Caco-2 (cell line): ENCODE data around the gene TPO. TPM values are rescaled to one million over a fixed set of nuclear protein-coding genes. Genes with fewer than 3 reads are reported as not detected.

ENCODE experiments used
- BruUV-seq: library from RNA; stranded (reverse); fragments of 400-500 nt; replicated peaks from 2 replicates; lab custom pipeline; 2021; lab: Mats Ljungman, UMichigan
- CTCF ChIA-PET: fragments of 300-600 bp; sonication (Branson Sonifier 250); formaldehyde crosslinking; loops from one replicate; lab custom pipeline; 2022; ENCODE audit warnings: antibody characterized with exemption; lab: Charles Lee
- POLR2A ChIA-PET: fragments of 300-600 bp; sonication (Branson Sonifier 250); formaldehyde crosslinking; loops from one replicate; lab custom pipeline; 2022; ENCODE audit warnings: antibody characterized with exemption; lab: Charles Lee
- DNase-seq, 2 experiments: peaks; one replicate each; pipeline versions ENCODE4 v3.0.0 to v3.0.0-alpha.2; 2020 to 2022
- H3K27me3 ChIP-seq: replicated peaks from 2 replicates; pipeline ENCODE4 v1.6.0; 2011; ENCODE audit warnings: low read length; ENCODE audit not compliant: control insufficient read depth, insufficient read depth
- H3K36me3 ChIP-seq: 2 replicates; pipeline ENCODE4 v1.5.1; 2011; ENCODE audit warnings: low read length; ENCODE audit not compliant: control insufficient read depth, insufficient read depth
- H3K4me1 ChIP-seq: fragments of 250-450 bp; sonication (Bioruptor Pico); 2 replicates; pipeline ENCODE4 v1.5.1; 2020; ENCODE audit warnings: mild to moderate bottlenecking
- H3K4me3 ChIP-seq: 2 replicates; pipeline ENCODE4 v1.5.1; 2011; ENCODE audit warnings: low read depth, mild to moderate bottlenecking, control low read depth, low read length
- H3K9me3 ChIP-seq: fragments of 250-450 bp; sonication (Bioruptor Pico); 2 replicates; pipeline ENCODE4 v1.5.1; 2020; ENCODE audit warnings: mild to moderate bottlenecking, moderate library complexity
- H3K27ac Mint-ChIP-seq: one replicate; pipeline ENCODE4 v1.8.0; 2022; ENCODE audit warnings: mixed read lengths; ENCODE audit not compliant: unreplicated experiment
- H3K27me3 Mint-ChIP-seq: one replicate; pipeline ENCODE4 v1.8.0; 2022; ENCODE audit warnings: mixed read lengths; ENCODE audit not compliant: insufficient read depth, unreplicated experiment
- H3K36me3 Mint-ChIP-seq: one replicate; pipeline ENCODE4 v1.8.0; 2022; ENCODE audit warnings: mild to moderate bottlenecking, mixed read lengths; ENCODE audit not compliant: insufficient read depth, unreplicated experiment
- H3K4me1 Mint-ChIP-seq: one replicate; pipeline ENCODE4 v1.8.0; 2022; ENCODE audit warnings: low read depth, mixed read lengths; ENCODE audit not compliant: unreplicated experiment
- H3K4me3 Mint-ChIP-seq: one replicate; pipeline ENCODE4 v1.8.0; 2022; ENCODE audit warnings: mild to moderate bottlenecking, moderate library complexity, mixed read lengths; ENCODE audit not compliant: unreplicated experiment
- H3K9me3 Mint-ChIP-seq: one replicate; pipeline ENCODE4 v1.8.0; 2022; ENCODE audit warnings: mixed read lengths; ENCODE audit not compliant: unreplicated experiment
- CTCF ChIP-seq, 2 experiments: fragments of 200-600 bp in 1 of 2; IDR thresholded peaks; 1 replicate in 1 of 2; 2 replicates in 1 of 2; pipeline versions ENCODE4 v1.5.1 to v1.8.0; 2011 to 2022; ENCODE audit warnings: antibody characterized with exemption in 1 of 2, control low read depth in 1 of 2, inconsistent platforms in 1 of 2, low read depth in 1 of 2, low read length in 1 of 2, mild to moderate bottlenecking in 1 of 2, moderate library complexity in 1 of 2; ENCODE audit not compliant: insufficient read depth in 1 of 2, severe bottlenecking in 1 of 2, unreplicated experiment in 1 of 2
- intact Hi-C: fragments of 100-400 bp; cut with micrococcal nuclease; formaldehyde crosslinking; loops from one replicate; pipeline ENCODE4 v1.10.0; 2022; ENCODE audit not compliant: unreplicated experiment
- total RNA-seq: library from RNA; stranded (reverse); gene quantifications from 2 replicates; pipeline ENCODE4 v1.2.3, GENCODE V29; 2022

Gene TPO
- total RNA-seq, 1 experiment from 2014 or later = not detected

DNA sequence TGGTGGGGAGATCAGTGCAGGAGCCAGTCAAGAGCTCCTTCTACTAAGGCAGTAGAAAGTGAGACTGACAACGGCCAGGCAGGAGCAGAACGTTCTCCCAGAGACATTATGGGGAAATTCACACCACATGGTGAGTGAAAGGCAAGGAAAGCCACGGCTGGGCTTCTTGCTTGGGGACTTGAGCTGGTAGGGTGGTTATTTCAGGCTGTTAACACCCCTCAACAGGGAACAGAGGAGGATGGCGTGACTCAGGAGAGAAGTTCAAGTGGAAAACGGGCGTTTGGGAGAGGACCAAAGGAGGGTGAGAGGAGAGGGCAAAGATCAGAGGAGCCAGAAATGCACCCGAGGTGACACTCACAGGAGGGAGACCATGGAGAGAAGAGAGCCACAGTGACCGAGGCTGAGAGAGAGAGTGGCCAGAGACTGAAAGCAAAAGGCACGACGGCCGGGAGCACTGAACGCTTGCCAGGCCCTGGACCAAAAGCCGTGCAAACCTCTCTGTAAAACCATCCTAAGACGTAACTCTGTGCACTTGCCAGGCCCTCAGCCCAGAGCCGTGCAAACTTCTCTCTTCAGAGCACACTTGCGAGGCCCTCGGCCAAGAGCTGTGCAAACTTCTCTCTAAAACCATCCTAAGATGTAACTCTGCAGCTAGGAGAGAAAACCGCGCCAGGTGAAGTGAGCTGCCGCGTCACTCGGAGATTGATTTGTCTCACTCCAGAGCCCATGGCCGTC, 7.7 kb downstream of the TPO start:
- Mint-ChIP-seq H3K27me3 (peaks cover 16% of the 10 kb centered on the region), H3K9me3 (no peaks in the 10 kb centered on the region), H3K27ac (no peak overlapping the region), H3K4me1 (no peaks in the 10 kb centered on the region), H3K4me3 (no peak overlapping the region), H3K36me3 (no peaks in the 10 kb centered on the region)
- no peak overlapping the region for H3K4me3 ChIP-seq
- POLR2A ChIA-PET = no interaction called here
- intact Hi-C loops = no loop called here
- no peaks in the 10 kb centered on the region for H3K4me1 ChIP-seq
- TF ChIP-seq CTCF (IDR thresholded peaks at IDR 0.05; ENCODE audit: insufficient read depth in 1 of 2, low read depth in 1 of 2, low read length in 1 of 2, severe bottlenecking in 1 of 2, unreplicated experiment in 1 of 2) = no peak
- no peaks in the 10 kb centered on the region for H3K27me3 ChIP-seq
- H3K36me3 ChIP-seq = no peaks in the 10 kb centered on the region
- CTCF ChIA-PET = no interaction called here
- no peaks in the 10 kb centered on the region for H3K9me3 ChIP-seq
- no TSS peak for BruUV-seq
- DNase-seq = no peak

DNA sequence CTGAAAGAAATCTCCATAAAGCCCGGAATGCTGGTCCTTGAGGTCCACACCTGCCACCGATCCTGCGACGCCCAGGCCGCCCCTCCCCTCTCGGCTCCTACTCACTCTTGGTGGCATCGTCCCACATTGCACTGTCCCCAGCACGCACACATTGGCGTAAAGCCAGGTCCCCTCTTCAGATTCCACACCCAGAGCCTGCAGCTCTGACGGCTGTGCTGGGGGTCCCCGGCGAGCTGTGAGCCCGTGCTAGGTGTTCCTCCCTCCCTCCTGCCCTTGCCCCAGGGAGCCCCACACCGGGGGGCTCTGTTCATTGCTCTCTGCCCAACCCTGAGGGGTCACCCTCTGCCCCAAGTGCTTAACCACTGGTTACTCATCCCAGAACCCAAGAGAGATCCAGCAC, 8.5 kb downstream of the TPO start:
- H3K27ac Mint-ChIP-seq = no peak overlapping the region
- intact Hi-C loops = no loop called here
- POLR2A ChIA-PET = no interaction called here

DNA sequence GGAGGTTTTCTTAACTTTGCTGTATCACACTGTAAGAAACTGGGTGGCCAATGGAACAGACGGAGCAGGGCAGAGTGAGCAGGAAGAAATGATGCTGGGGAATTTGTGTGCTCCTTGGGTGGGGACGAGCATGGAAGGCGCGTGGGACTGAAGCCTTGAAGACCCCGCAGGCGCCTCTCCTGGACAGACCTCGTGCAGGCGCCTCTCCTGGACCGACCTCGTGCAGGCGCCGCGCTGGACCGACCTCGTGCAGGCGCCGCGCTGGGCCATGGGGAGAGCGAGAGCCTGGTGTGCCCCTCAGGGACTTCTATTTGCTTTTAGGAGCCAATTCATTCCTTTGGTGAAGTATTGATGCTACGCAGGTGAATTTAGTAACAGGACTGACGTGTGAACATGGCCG, 8.9 kb downstream of the TPO start:
- no peak overlapping the region for H3K27ac Mint-ChIP-seq
- H3K36me3 Mint-ChIP-seq = no peaks in the 10 kb centered on the region
- ChIA-PET CTCF (no interaction called here), POLR2A (no interaction called here)
- intact Hi-C loops = no loop called here
- peaks cover 16% of the 10 kb centered on the region for H3K27me3 Mint-ChIP-seq
- BruUV-seq = no TSS peak
- Histone ChIP-seq H3K9me3 (0 out of 2 replicates have a peak, but pooled peaks cover 3% of the 10 kb centered on the region), H3K27me3 (no peaks in the 10 kb centered on the region), H3K4me1 (no peaks in the 10 kb centered on the region), H3K4me3 (no peak overlapping the region), H3K36me3 (no peaks in the 10 kb centered on the region)
- H3K4me1 Mint-ChIP-seq = no peaks in the 10 kb centered on the region
- H3K4me3 Mint-ChIP-seq = no peak overlapping the region
- no peak for TF ChIP-seq CTCF (IDR thresholded peaks at IDR 0.05; ENCODE audit: insufficient read depth in 1 of 2, low read depth in 1 of 2, low read length in 1 of 2, severe bottlenecking in 1 of 2, unreplicated experiment in 1 of 2)
- no peak for DNase-seq
- no peaks in the 10 kb centered on the region for H3K9me3 Mint-ChIP-seq

More for the DNA sequence above, 8.5 kb downstream of the TPO start:
- Mint-ChIP-seq H3K4me3 (no peak overlapping the region), H3K9me3 (no peaks in the 10 kb centered on the region), H3K4me1 (no peaks in the 10 kb centered on the region), H3K36me3 (no peaks in the 10 kb centered on the region), H3K27me3 (peaks cover 16% of the 10 kb centered on the region)
- H3K9me3 ChIP-seq = 0 out of 2 replicates have a peak, but pooled peaks cover under 1% of the 10 kb centered on the region
- CTCF ChIA-PET = no interaction called here
- no TSS peak for BruUV-seq
- no peaks in the 10 kb centered on the region for H3K27me3 ChIP-seq
- no peak for TF ChIP-seq CTCF (IDR thresholded peaks at IDR 0.05; ENCODE audit: insufficient read depth in 1 of 2, low read depth in 1 of 2, low read length in 1 of 2, severe bottlenecking in 1 of 2, unreplicated experiment in 1 of 2)
- no peak for DNase-seq
- no peaks in the 10 kb centered on the region for H3K36me3 ChIP-seq
- no peak overlapping the region for H3K4me3 ChIP-seq
- H3K4me1 ChIP-seq = no peaks in the 10 kb centered on the region
